Activated CD8-positive, alpha-beta T cell treated with anti-CD3 and anti-CD28 coated beads, Interleukin-2, amount 10 ng/mL, durations not matched to agents 7 days and 5 days (primary cell): ENCODE results near the gene TASL. TPM values are rescaled to one million over a fixed set of nuclear protein-coding genes. Genes with fewer than 3 reads are reported as not detected.
"Not testable (repeated sequence)": the region's sequence is repeated elsewhere in the genome, so short reads cannot be mapped to it uniquely, and the experiment has no call there.

Source experiments
- ATAC-seq: fragments of 150-1000 bp; cut with Tn5 transposase; one replicate; pipeline ENCODE4 v1.10.0; 2021; ENCODE audit warnings: moderate library complexity
- CTCF ChIA-PET: fragments of 350-600 bp; sonication (Branson Sonifier 250); formaldehyde crosslinking; loops from one replicate; lab custom pipeline; 2021; ENCODE audit warnings: antibody characterized with exemption; lab: Charles Lee
- POLR2A ChIA-PET: fragments of 350-600 bp; sonication (Branson Sonifier 250); formaldehyde crosslinking; loops from one replicate; lab custom pipeline; 2021; ENCODE audit warnings: antibody characterized with exemption; lab: Charles Lee
- DNase-seq: peaks from one replicate; pipeline ENCODE4 v3.0.0-alpha.2; 2020
- H3K27ac Mint-ChIP-seq: one replicate; pipeline ENCODE4 v1.8.0; 2021; ENCODE audit warnings: mild to moderate bottlenecking, mixed read lengths
- H3K27me3 Mint-ChIP-seq: one replicate; pipeline ENCODE4 v1.8.0; 2021; ENCODE audit warnings: low read depth, mixed read lengths
- H3K36me3 Mint-ChIP-seq: one replicate; pipeline ENCODE4 v1.8.0; 2021; ENCODE audit warnings: low read depth, mixed read lengths
- H3K4me1 Mint-ChIP-seq: one replicate; pipeline ENCODE4 v1.8.0; 2021; ENCODE audit warnings: low read depth, mixed read lengths
- H3K4me3 Mint-ChIP-seq: one replicate; pipeline ENCODE4 v1.8.0; 2021; ENCODE audit warnings: mild to moderate bottlenecking, mixed read lengths
- H3K9me3 Mint-ChIP-seq: one replicate; pipeline ENCODE4 v1.8.0; 2022; ENCODE audit warnings: mixed read lengths; ENCODE audit not compliant: insufficient read depth
- total RNA-seq, 2 experiments: library from RNA; stranded (reverse); gene quantifications; one replicate each; pipeline ENCODE4 v1.2.3, GENCODE V29; 2021

Gene TASL
- total RNA-seq, 2 experiments from 2014 or later = 3.0 to 3.1 TPM

- H3K9me3 Mint-ChIP-seq, POLR2A ChIA-PET, CTCF ChIA-PET, H3K27ac Mint-ChIP-seq, H3K36me3 Mint-ChIP-seq, DNase-seq, H3K27me3 Mint-ChIP-seq, H3K4me3 Mint-ChIP-seq: not testable (repeated sequence)
- H3K4me1 Mint-ChIP-seq = peaks cover 12% of the 10 kb centered on the region
- peak; percentile 64 for ATAC-seq
Measured at GRCh38 chrX:30600269-30601176, 23.0 kb upstream of the TASL start.

- Mint-ChIP-seq H3K36me3 (no peaks in the 10 kb centered on the region), H3K4me1 (peaks cover 16% of the 10 kb centered on the region), H3K9me3 (no peaks in the 10 kb centered on the region), H3K4me3 (no peak overlapping the region), H3K27ac (no peak overlapping the region), H3K27me3 (no peaks in the 10 kb centered on the region)
- ChIA-PET POLR2A (no interaction called here), CTCF (no interaction called here)
- DNase-seq (no peak), ATAC-seq (no peak)
Measured at GRCh38 chrX:30597216-30598012, 19.8 kb upstream of the TASL start.

- DNase-seq = peak; percentile 34
- CTCF ChIA-PET = interaction anchor here (1.3 to 3.0 kb wide), 5 partner anchors 17 to 24 kb away, joined by 4 to 16 read pairs (median 5); no protein-coding TSS in a partner anchor
Measured at GRCh38 chrX:30593440-30594200, 16.1 kb upstream of the TASL start.

GRCh38 chrX:30592831-30593230, 15.3 kb upstream of the TASL start:
- Mint-ChIP-seq H3K4me1 (peaks cover 16% of the 10 kb centered on the region), H3K9me3 (no peaks in the 10 kb centered on the region), H3K4me3 (no peak overlapping the region), H3K36me3 (no peaks in the 10 kb centered on the region), H3K27ac (no peak overlapping the region), H3K27me3 (no peaks in the 10 kb centered on the region)
- no peak for DNase-seq
- POLR2A ChIA-PET = no interaction called here
- CTCF ChIA-PET = interaction anchor here (1.3 to 3.0 kb wide), 3 partner anchors 16 to 22 kb away, joined by 4 to 16 read pairs (median 6); no protein-coding TSS in a partner anchor
- ATAC-seq = no peak

More at GRCh38 chrX:30593440-30594200, 16.1 kb upstream of the TASL start:
- Mint-ChIP-seq H3K4me3 (no peak overlapping the region), H3K27ac (no peak overlapping the region), H3K27me3 (no peaks in the 10 kb centered on the region), H3K36me3 (no peaks in the 10 kb centered on the region), H3K4me1 (peaks cover 17% of the 10 kb centered on the region), H3K9me3 (no peaks in the 10 kb centered on the region)
- ATAC-seq = no peak
- POLR2A ChIA-PET = no interaction called here

- no peaks in the 10 kb centered on the region for H3K27me3 Mint-ChIP-seq
- POLR2A ChIA-PET = no interaction called here
- no peaks in the 10 kb centered on the region for H3K36me3 Mint-ChIP-seq
- H3K27ac Mint-ChIP-seq = no peak overlapping the region
- ATAC-seq = no peak
- no peaks in the 10 kb centered on the region for H3K9me3 Mint-ChIP-seq
- no peak overlapping the region for H3K4me3 Mint-ChIP-seq
- DNase-seq = no peak
- peaks cover 6% of the 10 kb centered on the region for H3K4me1 Mint-ChIP-seq
- CTCF ChIA-PET = interaction anchor here (0.9 to 1.3 kb wide), 2 partner anchors 13 to 21 kb away, joined by 3 read pairs; partner anchors contain the start of gene TASL
Measured at GRCh38 chrX:30590368-30590767, 12.8 kb upstream of the TASL start.

- Mint-ChIP-seq H3K4me3 (no peak overlapping the region), H3K4me1 (peaks cover 6% of the 10 kb centered on the region), H3K27ac (no peak overlapping the region), H3K27me3 (no peaks in the 10 kb centered on the region), H3K9me3 (no peaks in the 10 kb centered on the region), H3K36me3 (no peaks in the 10 kb centered on the region)
- DNase-seq (no peak), ATAC-seq (no peak)
- ChIA-PET CTCF (interaction anchor here (0.9 to 1.3 kb wide), 2 partner anchors 8 to 20 kb away, joined by 3 to 4 read pairs; no protein-coding TSS in a partner anchor), POLR2A (no interaction called here)
Measured at GRCh38 chrX:30589146-30589888, 11.8 kb upstream of the TASL start.

GRCh38 chrX:30586516-30586915, 8.9 kb upstream of the TASL start:
- Mint-ChIP-seq H3K4me3 (no peak overlapping the region), H3K27me3 (no peaks in the 10 kb centered on the region), H3K9me3 (no peaks in the 10 kb centered on the region), H3K4me1 (peaks cover 1% of the 10 kb centered on the region), H3K27ac (no peak overlapping the region), H3K36me3 (no peaks in the 10 kb centered on the region)
- POLR2A ChIA-PET = no interaction called here
- CTCF ChIA-PET = no interaction called here
- DNase-seq (no peak), ATAC-seq (no peak)

GRCh38 chrX:30582664-30583063, 5.1 kb upstream of the TASL start:
- Mint-ChIP-seq H3K9me3 (no peaks in the 10 kb centered on the region), H3K4me1 (peaks cover 2% of the 10 kb centered on the region), H3K27ac (no peak overlapping the region), H3K27me3 (no peaks in the 10 kb centered on the region), H3K36me3 (peaks cover under 1% of the 10 kb centered on the region), H3K4me3 (no peak overlapping the region)
- no peak for ATAC-seq
- DNase-seq = no peak
- ChIA-PET CTCF (interaction anchor here (2.6 kb wide), 1 partner anchor 13 kb away, joined by 7 read pairs; no protein-coding TSS in a partner anchor), POLR2A (no interaction called here)

- ATAC-seq (no peak), DNase-seq (no peak)
- POLR2A ChIA-PET = no interaction called here
- peaks cover 5% of the 10 kb centered on the region for H3K4me1 Mint-ChIP-seq
- H3K27ac Mint-ChIP-seq = no peak overlapping the region
- H3K4me3 Mint-ChIP-seq = no peak overlapping the region
- no peaks in the 10 kb centered on the region for H3K27me3 Mint-ChIP-seq
- CTCF ChIA-PET = interaction anchor here (0.9 to 1.3 kb wide), 2 partner anchors 9 kb away, joined by 3 to 4 read pairs; no protein-coding TSS in a partner anchor
- peaks cover 2% of the 10 kb centered on the region for H3K36me3 Mint-ChIP-seq
- no peaks in the 10 kb centered on the region for H3K9me3 Mint-ChIP-seq
Measured at GRCh38 chrX:30580641-30581040, 3.1 kb upstream of the TASL start.

GRCh38 chrX:30576881-30577280, 685 bp downstream of the TASL start:
- Mint-ChIP-seq H3K27me3 (no peaks in the 10 kb centered on the region), H3K4me1 (peaks cover 20% of the 10 kb centered on the region), H3K4me3 (peak overlapping the region; percentile 85), H3K9me3 (no peaks in the 10 kb centered on the region), H3K27ac (peak overlapping the region; percentile 97), H3K36me3 (peaks cover 14% of the 10 kb centered on the region)
- ChIA-PET CTCF (interaction anchor here (1.0 to 1.4 kb wide), 3 partner anchors 14 to 159 kb away, joined by 3 to 8 read pairs (median 4); no protein-coding TSS in a partner anchor), POLR2A (interaction anchor here (1.0 to 1.3 kb wide), 4 partner anchors 8 to 312 kb away, joined by 3 to 5 read pairs (median 4); partner anchors contain the start of genes GK and TAB3)
- no peak for ATAC-seq
- DNase-seq = no peak
